IMR-90 (cell line): ENCODE results near the gene OR52A5.

ENCODE experiments used
- BHLHE40 ChIP-seq: fragments of 150-350 bp; IDR thresholded peaks from 2 replicates; pipeline ENCODE4 v1.6.1; 2016; ENCODE audit warnings: mild to moderate bottlenecking, low read depth, low read length
- CEBPB ChIP-seq: IDR thresholded peaks from 2 replicates; pipeline ENCODE4 v1.6.1; 2012; ENCODE audit warnings: low read depth, low read length, improper control_type of control experiment
- CTCF ChIP-seq: conservative IDR thresholded peaks from 2 replicates; pipeline ENCODE4 v1.5.1; 2012; ENCODE audit warnings: mild to moderate bottlenecking, low read depth, low read length, improper control_type of control experiment
- FOS ChIP-seq: fragments of 150-350 bp; IDR thresholded peaks from 2 replicates; pipeline ENCODE4 v1.6.1; 2016; ENCODE audit warnings: low read depth, low read length
- MAZ ChIP-seq: IDR thresholded peaks from 2 replicates; pipeline ENCODE4 v1.6.1; 2012; ENCODE audit warnings: low read depth, mild to moderate bottlenecking, low read length, improper control_type of control experiment, moderate library complexity, borderline replicate concordance
- POLR2A ChIP-seq: IDR thresholded peaks from 2 replicates; pipeline ENCODE4 v1.6.1; 2012; ENCODE audit warnings: mild to moderate bottlenecking, low read depth, low read length
- SMC3 ChIP-seq: fragments of 150-350 bp; IDR thresholded peaks from 2 replicates; pipeline ENCODE4 v1.6.1; 2016; ENCODE audit warnings: low read depth, mild to moderate bottlenecking, antibody characterized with exemption, low read length, moderate library complexity
- TF ChIP-seq, protein P1 (sequence below): fragments of 150-350 bp; IDR thresholded peaks from 2 replicates; pipeline ENCODE4 v1.6.1; 2016; ENCODE audit warnings: low read depth, mild to moderate bottlenecking, low read length, moderate library complexity, borderline replicate concordance
- TF ChIP-seq, protein P2 (sequence below): fragments of 150-350 bp; IDR thresholded peaks from 2 replicates; pipeline ENCODE4 v1.6.1; 2017; ENCODE audit warnings: mild to moderate bottlenecking, antibody characterized with exemption, low read length, low read depth

- TF ChIP-seq CTCF (no peak), SMC3 (no peak), BHLHE40 (no peak), POLR2A (no peak), CEBPB (no peak), FOS (no peak), MAZ (no peak)
- TF ChIP-seq, protein P1, sequence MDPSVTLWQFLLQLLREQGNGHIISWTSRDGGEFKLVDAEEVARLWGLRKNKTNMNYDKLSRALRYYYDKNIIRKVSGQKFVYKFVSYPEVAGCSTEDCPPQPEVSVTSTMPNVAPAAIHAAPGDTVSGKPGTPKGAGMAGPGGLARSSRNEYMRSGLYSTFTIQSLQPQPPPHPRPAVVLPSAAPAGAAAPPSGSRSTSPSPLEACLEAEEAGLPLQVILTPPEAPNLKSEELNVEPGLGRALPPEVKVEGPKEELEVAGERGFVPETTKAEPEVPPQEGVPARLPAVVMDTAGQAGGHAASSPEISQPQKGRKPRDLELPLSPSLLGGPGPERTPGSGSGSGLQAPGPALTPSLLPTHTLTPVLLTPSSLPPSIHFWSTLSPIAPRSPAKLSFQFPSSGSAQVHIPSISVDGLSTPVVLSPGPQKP: no peak
- TF ChIP-seq, protein P2, sequence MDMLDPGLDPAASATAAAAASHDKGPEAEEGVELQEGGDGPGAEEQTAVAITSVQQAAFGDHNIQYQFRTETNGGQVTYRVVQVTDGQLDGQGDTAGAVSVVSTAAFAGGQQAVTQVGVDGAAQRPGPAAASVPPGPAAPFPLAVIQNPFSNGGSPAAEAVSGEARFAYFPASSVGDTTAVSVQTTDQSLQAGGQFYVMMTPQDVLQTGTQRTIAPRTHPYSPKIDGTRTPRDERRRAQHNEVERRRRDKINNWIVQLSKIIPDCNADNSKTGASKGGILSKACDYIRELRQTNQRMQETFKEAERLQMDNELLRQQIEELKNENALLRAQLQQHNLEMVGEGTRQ: no peak
Measured at GRCh38 chr11:5083602-5084001, 54.6 kb downstream of the OR52A5 start.
